GM12878 (cell line): ENCODE measurements around the gene DSEL. TPM values are rescaled to one million over a fixed set of nuclear protein-coding genes. Genes with fewer than 3 reads are reported as not detected.

Experiments
- ATAC-seq: fragments of 200-7000 bp; cut with Tn5 transposase; 3 replicates; pipeline ENCODE4 v1.9.1; 2020; ENCODE audit warnings: mild to moderate bottlenecking, moderate library complexity
- BruUV-seq: library from RNA; stranded (reverse); fragments of 400-500 nt; replicated peaks from 2 replicates; lab custom pipeline; 2021; lab: Mats Ljungman, UMichigan
- CTCF ChIA-PET: fragments of 300-600 bp; sonication (Branson Sonifier 250); formaldehyde crosslinking; extraction: SDS; loops from one replicate; lab custom pipeline; 2021; ENCODE audit warnings: inconsistent platforms; lab: Yijun Ruan, JAX
- POLR2A ChIA-PET: fragments of 350-600 bp; formaldehyde crosslinking; extraction: SDS; loops from one replicate; lab custom pipeline; 2021; ENCODE audit warnings: inconsistent platforms; lab: Charles Lee
- RAD21 ChIA-PET: fragments of 300-600 bp; sonication (Branson Sonifier 250); formaldehyde crosslinking; loops from one replicate; lab custom pipeline; 2023; ENCODE audit warnings: antibody characterized with exemption; ENCODE audit not compliant: unreplicated experiment; lab: Charles Lee
- SMC1A ChIA-PET: fragments of 300-600 bp; sonication (Branson Sonifier 250); formaldehyde crosslinking; loops from one replicate; lab custom pipeline; 2023; ENCODE audit not compliant: unreplicated experiment, uncharacterized antibody; lab: Charles Lee
- DNase-seq: peaks from one replicate; pipeline ENCODE4 v3.0.0-alpha.2; 2011; ENCODE audit warnings: low read depth, low spot score
- FAIRE-seq: peaks from 3 replicates; lab custom pipeline; 2011; peaks lifted over from hg19 to GRCh38; lab: Jason Lieb, UNC
- H2AFZ ChIP-seq: 2 replicates; pipeline ENCODE4 v1.6.0; 2011; ENCODE audit warnings: low read depth, low read length, control low read depth; ENCODE audit not compliant: control insufficient read depth
- H3K27ac ChIP-seq: 2 replicates; pipeline ENCODE4 v1.5.1; 2011; ENCODE audit warnings: control low read depth; ENCODE audit not compliant: control insufficient read depth, insufficient read depth
- H3K27me3 ChIP-seq, 2 experiments: replicated peaks in 1 of 2; 2 replicates each; pipeline versions ENCODE4 v1.6.0 to v1.6.1; 2011; ENCODE audit warnings: low read length in 1 of 2; ENCODE audit not compliant: control insufficient read depth in 2 of 2, insufficient read depth in 2 of 2
- H3K36me3 ChIP-seq, 2 experiments: 2 replicates each; pipeline ENCODE4 v1.5.1; 2011; ENCODE audit warnings: low read length in 1 of 2; ENCODE audit not compliant: control insufficient read depth in 2 of 2, insufficient read depth in 2 of 2
- H3K4me1 ChIP-seq: 2 replicates; pipeline ENCODE4 v1.6.1; 2011; ENCODE audit warnings: mild to moderate bottlenecking, low read length, moderate library complexity, mixed read lengths; ENCODE audit not compliant: control insufficient read depth, insufficient read depth
- H3K4me2 ChIP-seq: 2 replicates; pipeline ENCODE4 v1.6.0; 2011; ENCODE audit warnings: control low read depth; ENCODE audit not compliant: control insufficient read depth, insufficient read depth
- H3K4me3 ChIP-seq: fragments of 200-600 bp; sonication (generic); 2 replicates; pipeline ENCODE4 v1.5.1; 2016
- H3K79me2 ChIP-seq: 2 replicates; pipeline ENCODE4 v1.6.0; 2011; ENCODE audit warnings: low read length; ENCODE audit not compliant: control insufficient read depth, insufficient read depth
- H3K9ac ChIP-seq: 2 replicates; pipeline ENCODE4 v1.8.0; 2011; ENCODE audit warnings: low read length, control low read depth, mixed read lengths; ENCODE audit not compliant: control insufficient read depth, insufficient read depth
- H3K9me3 ChIP-seq: replicated peaks from 3 replicates; pipeline ENCODE4 v1.5.1; 2011; ENCODE audit warnings: mild to moderate bottlenecking, low read length; ENCODE audit not compliant: control insufficient read depth, insufficient read depth
- H4K20me1 ChIP-seq: 2 replicates; pipeline ENCODE4 v1.6.0; 2011; ENCODE audit not compliant: control insufficient read depth, insufficient read depth
- BMI1 ChIP-seq: fragments of 450-650 bp; IDR thresholded peaks from 2 replicates; pipeline ENCODE4 v1.6.1; 2016; ENCODE audit warnings: mild to moderate bottlenecking, moderate library complexity, borderline replicate concordance
- CHD4 ChIP-seq: fragments of 200-600 bp; sonication (generic); IDR thresholded peaks from 2 replicates; pipeline ENCODE4 v1.6.1; 2016; ENCODE audit warnings: mild to moderate bottlenecking
- KLF5 ChIP-seq: fragments of 450-650 bp; IDR thresholded peaks from 2 replicates; pipeline ENCODE4 v1.6.1; 2014; ENCODE audit warnings: mild to moderate bottlenecking; ENCODE audit not compliant: partially characterized antibody
- NFYB ChIP-seq: IDR thresholded peaks from 2 replicates; pipeline ENCODE4 v1.6.1; 2011; ENCODE audit warnings: low read depth, mild to moderate bottlenecking, low read length, improper control_type of control experiment, moderate library complexity; ENCODE audit not compliant: insufficient read depth
- NR2C2 ChIP-seq: IDR thresholded peaks from 2 replicates; pipeline ENCODE4 v1.6.1; 2011; ENCODE audit warnings: borderline replicate concordance, low read depth; ENCODE audit not compliant: control insufficient read depth, insufficient read length
- PAX5 ChIP-seq: IDR thresholded peaks from 2 replicates; pipeline ENCODE4 v1.6.1; 2011; ENCODE audit warnings: low read depth, low read length, borderline replicate concordance
- RCOR1 ChIP-seq: conservative IDR thresholded peaks from 2 replicates; pipeline ENCODE4 v1.6.1; 2012; ENCODE audit warnings: low read depth, low read length, improper control_type of control experiment
- SUZ12 ChIP-seq: fragments of 200-600 bp; sonication (generic); IDR thresholded peaks from one replicate; pipeline ENCODE4 v1.6.1; 2018; ENCODE audit warnings: antibody characterized with exemption, mild to moderate bottlenecking; ENCODE audit not compliant: unreplicated experiment
- TCF12 ChIP-seq: IDR thresholded peaks from 2 replicates; pipeline ENCODE4 v1.6.1; 2011; ENCODE audit warnings: low read depth, mild to moderate bottlenecking, low read length
- WGBS: methylation state at CpG from one replicate; pipeline ENCODE4 v1.1.6; 2016; ENCODE audit warnings: low lambda C conversion rate; ENCODE audit not compliant: insufficient replicate concordance, insufficient coverage; ENCODE audit errors: missing lambda C conversion rate; 5-methylcytosine and 5-hydroxymethylcytosine counted together
- in situ Hi-C: fragments of 300-500 bp; cut with MboI; formaldehyde crosslinking; loops from 9 replicates; pipeline ENCODE4 v1.14.3; 2018; ENCODE audit warnings: mixed read lengths
- intact Hi-C: fragments of 100-400 bp; cut with micrococcal nuclease; formaldehyde crosslinking; loops from one replicate; pipeline ENCODE4 v1.14.2; 2022; ENCODE audit not compliant: unreplicated experiment
- polyA plus RNA-seq, 11 experiments: library from polyadenylated mRNA; depleted of rRNA in 4 of 11; unstranded in 6 of 11; stranded (reverse) in 5 of 11; fragments of >200 nt; fragmentation: Nextera tagmentation in 4 of 11; fragmentation: Illumina TruSeq in 1 of 11; extraction: Ambion mirVana in 4 of 11; extraction: Trizol in 1 of 11; gene quantifications; 1 replicate in 1 of 11; 2 replicates in 10 of 11; pipeline versions ENCODE4 v1.2.1 to v1.2.3, GENCODE V29; 2011 to 2016; ENCODE audit warnings: inconsistent platforms in 2 of 11, missing spikeins in 2 of 11, low read depth in 1 of 11
- total RNA-seq, 4 experiments: library from RNA; depleted of rRNA in 3 of 4; stranded (reverse); fragments of >200 nt in 3 of 4; fragmentation: Illumina TruSeq in 1 of 4; extraction: Trizol in 1 of 4; gene quantifications; 2 replicates each; pipeline versions ENCODE4 v1.2.1 to v1.2.3, GENCODE V29; 2013 to 2021
- TF ChIP-seq, protein P1 (sequence below): IDR thresholded peaks from 2 replicates; pipeline ENCODE4 v1.6.1; 2012; ENCODE audit warnings: low read depth, low read length, improper control_type of control experiment
- TF ChIP-seq, protein P2 (sequence below): fragments of 150-350 bp; IDR thresholded peaks from 2 replicates; pipeline ENCODE4 v1.6.1; 2014; ENCODE audit warnings: mild to moderate bottlenecking, low read depth, low read length
- TF ChIP-seq, protein P3 (sequence below): fragments of 450-650 bp; IDR thresholded peaks from 2 replicates; pipeline ENCODE4 v1.6.1; 2017; ENCODE audit warnings: antibody characterized with exemption, mild to moderate bottlenecking, moderate library complexity

Gene DSEL
- total and polyA plus RNA-seq, 10 of the 15 experiments (the other 5 are each of a cell fraction or from before 2014, with no cell fraction given): 0.03 TPM; not detected in 9

DNA sequence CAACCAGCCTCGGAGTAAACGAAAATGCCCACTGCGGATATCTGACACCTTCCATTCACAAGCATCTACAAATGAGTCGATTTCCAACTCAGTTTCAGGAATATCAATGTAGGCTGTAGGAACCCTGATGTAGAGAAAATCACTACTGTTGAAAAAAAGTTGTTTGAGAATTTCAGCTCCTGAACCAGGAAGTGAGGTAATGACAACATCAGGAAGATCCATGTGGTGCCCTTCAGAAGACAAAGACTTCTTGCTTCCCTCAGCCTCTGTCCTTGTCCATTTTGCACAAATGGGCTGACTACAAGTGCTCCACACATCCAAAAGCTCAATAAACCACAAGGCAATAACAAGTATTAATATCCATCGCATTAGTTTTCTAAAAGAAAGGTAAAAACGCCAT is 4.7 kb downstream of the DSEL start:
- ChIA-PET POLR2A (no interaction called here), CTCF (no interaction called here), RAD21 (no interaction called here), SMC1A (no interaction called here)
- no peak overlapping the region for H3K4me3 ChIP-seq
- H3K4me1 ChIP-seq: no peaks in the 10 kb centered on the region
- no peak overlapping the region for H3K4me2 ChIP-seq
- BruUV-seq: no TSS peak
- in situ Hi-C loops (no loop called here), intact Hi-C loops (no loop called here)
- WGBS: 14% methylated on average over 6 of the region's 6 CpGs
- H3K27ac ChIP-seq: no peak overlapping the region
- ATAC-seq: no peak
- H3K79me2 ChIP-seq: no peaks in the 10 kb centered on the region
- no peak overlapping the region for H3K9ac ChIP-seq
- no peak for FAIRE-seq
- no peaks in the 10 kb centered on the region for H4K20me1 ChIP-seq
- no peak overlapping the region for H2AFZ ChIP-seq
- no peaks in the 10 kb centered on the region for H3K36me3 ChIP-seq
- DNase-seq: no peak
- peaks cover 0 to 1% of the 10 kb centered on the region in 2 experiments; a peak in 2 of 4 replicates for H3K27me3 ChIP-seq
- no peak for TF ChIP-seq KLF5
- TF ChIP-seq PAX5: no peak
- TF ChIP-seq, protein P1, sequence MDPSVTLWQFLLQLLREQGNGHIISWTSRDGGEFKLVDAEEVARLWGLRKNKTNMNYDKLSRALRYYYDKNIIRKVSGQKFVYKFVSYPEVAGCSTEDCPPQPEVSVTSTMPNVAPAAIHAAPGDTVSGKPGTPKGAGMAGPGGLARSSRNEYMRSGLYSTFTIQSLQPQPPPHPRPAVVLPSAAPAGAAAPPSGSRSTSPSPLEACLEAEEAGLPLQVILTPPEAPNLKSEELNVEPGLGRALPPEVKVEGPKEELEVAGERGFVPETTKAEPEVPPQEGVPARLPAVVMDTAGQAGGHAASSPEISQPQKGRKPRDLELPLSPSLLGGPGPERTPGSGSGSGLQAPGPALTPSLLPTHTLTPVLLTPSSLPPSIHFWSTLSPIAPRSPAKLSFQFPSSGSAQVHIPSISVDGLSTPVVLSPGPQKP: no peak
- no peak for TF ChIP-seq NR2C2
- TF ChIP-seq, protein P2, sequence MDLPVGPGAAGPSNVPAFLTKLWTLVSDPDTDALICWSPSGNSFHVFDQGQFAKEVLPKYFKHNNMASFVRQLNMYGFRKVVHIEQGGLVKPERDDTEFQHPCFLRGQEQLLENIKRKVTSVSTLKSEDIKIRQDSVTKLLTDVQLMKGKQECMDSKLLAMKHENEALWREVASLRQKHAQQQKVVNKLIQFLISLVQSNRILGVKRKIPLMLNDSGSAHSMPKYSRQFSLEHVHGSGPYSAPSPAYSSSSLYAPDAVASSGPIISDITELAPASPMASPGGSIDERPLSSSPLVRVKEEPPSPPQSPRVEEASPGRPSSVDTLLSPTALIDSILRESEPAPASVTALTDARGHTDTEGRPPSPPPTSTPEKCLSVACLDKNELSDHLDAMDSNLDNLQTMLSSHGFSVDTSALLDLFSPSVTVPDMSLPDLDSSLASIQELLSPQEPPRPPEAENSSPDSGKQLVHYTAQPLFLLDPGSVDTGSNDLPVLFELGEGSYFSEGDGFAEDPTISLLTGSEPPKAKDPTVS: no peak
- TF ChIP-seq RCOR1: no peak
- TF ChIP-seq SUZ12: no peak
- TF ChIP-seq, protein P3, sequence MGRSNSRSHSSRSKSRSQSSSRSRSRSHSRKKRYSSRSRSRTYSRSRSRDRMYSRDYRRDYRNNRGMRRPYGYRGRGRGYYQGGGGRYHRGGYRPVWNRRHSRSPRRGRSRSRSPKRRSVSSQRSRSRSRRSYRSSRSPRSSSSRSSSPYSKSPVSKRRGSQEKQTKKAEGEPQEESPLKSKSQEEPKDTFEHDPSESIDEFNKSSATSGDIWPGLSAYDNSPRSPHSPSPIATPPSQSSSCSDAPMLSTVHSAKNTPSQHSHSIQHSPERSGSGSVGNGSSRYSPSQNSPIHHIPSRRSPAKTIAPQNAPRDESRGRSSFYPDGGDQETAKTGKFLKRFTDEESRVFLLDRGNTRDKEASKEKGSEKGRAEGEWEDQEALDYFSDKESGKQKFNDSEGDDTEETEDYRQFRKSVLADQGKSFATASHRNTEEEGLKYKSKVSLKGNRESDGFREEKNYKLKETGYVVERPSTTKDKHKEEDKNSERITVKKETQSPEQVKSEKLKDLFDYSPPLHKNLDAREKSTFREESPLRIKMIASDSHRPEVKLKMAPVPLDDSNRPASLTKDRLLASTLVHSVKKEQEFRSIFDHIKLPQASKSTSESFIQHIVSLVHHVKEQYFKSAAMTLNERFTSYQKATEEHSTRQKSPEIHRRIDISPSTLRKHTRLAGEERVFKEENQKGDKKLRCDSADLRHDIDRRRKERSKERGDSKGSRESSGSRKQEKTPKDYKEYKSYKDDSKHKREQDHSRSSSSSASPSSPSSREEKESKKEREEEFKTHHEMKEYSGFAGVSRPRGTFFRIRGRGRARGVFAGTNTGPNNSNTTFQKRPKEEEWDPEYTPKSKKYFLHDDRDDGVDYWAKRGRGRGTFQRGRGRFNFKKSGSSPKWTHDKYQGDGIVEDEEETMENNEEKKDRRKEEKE: no peak
- TF ChIP-seq CHD4: no peak
- TF ChIP-seq BMI1: no peak
- no peak for TF ChIP-seq TCF12
- no peak for TF ChIP-seq NFYB
- H3K9me3 ChIP-seq: no peaks in the 10 kb centered on the region
